IPS-NIHi11 (cell line): Measurements from ENCODE around the gene LMF2.

Experiments used
- DNase-seq: peaks from one replicate; pipeline ENCODE4 v3.0.0; 2012; ENCODE audit warnings: mixed read lengths, low spot score

Gene LMF2

GRCh38 chr22:50465066-50465930 lies 42.2 kb downstream of the LMF2 start:
- DNase-seq = no peak

GRCh38 chr22:50464451-50464850 lies 43.1 kb downstream of the LMF2 start:
- DNase-seq = no peak

GRCh38 chr22:50463188-50463900 lies 44.2 kb downstream of the LMF2 start:
- no peak for DNase-seq

- DNase-seq = no peak
Measured at GRCh38 chr22:50461979-50462540, 45.4 kb downstream of the LMF2 start.

- DNase-seq = no peak
Measured at GRCh38 chr22:50461536-50461935, 46.0 kb downstream of the LMF2 start.

- DNase-seq = peak; percentile 64
Measured at GRCh38 chr22:50460938-50461337, 46.6 kb downstream of the LMF2 start.

GRCh38 chr22:50459496-50460140 lies 47.9 kb downstream of the LMF2 start:
- DNase-seq = no peak

- no peak for DNase-seq
Measured at GRCh38 chr22:50459016-50459415, 48.5 kb downstream of the LMF2 start.

GRCh38 chr22:50456466-50457234 lies 50.9 kb downstream of the LMF2 start:
- DNase-seq = peak; percentile 87

GRCh38 chr22:50456026-50456425 lies 51.5 kb downstream of the LMF2 start:
- DNase-seq = no peak

- no peak for DNase-seq
Measured at GRCh38 chr22:50455201-50455600, 52.3 kb downstream of the LMF2 start.

GRCh38 chr22:50454556-50455075 lies 52.9 kb downstream of the LMF2 start:
- DNase-seq = no peak
